ENCODE results near the gene SCAMP3.

DNA sequence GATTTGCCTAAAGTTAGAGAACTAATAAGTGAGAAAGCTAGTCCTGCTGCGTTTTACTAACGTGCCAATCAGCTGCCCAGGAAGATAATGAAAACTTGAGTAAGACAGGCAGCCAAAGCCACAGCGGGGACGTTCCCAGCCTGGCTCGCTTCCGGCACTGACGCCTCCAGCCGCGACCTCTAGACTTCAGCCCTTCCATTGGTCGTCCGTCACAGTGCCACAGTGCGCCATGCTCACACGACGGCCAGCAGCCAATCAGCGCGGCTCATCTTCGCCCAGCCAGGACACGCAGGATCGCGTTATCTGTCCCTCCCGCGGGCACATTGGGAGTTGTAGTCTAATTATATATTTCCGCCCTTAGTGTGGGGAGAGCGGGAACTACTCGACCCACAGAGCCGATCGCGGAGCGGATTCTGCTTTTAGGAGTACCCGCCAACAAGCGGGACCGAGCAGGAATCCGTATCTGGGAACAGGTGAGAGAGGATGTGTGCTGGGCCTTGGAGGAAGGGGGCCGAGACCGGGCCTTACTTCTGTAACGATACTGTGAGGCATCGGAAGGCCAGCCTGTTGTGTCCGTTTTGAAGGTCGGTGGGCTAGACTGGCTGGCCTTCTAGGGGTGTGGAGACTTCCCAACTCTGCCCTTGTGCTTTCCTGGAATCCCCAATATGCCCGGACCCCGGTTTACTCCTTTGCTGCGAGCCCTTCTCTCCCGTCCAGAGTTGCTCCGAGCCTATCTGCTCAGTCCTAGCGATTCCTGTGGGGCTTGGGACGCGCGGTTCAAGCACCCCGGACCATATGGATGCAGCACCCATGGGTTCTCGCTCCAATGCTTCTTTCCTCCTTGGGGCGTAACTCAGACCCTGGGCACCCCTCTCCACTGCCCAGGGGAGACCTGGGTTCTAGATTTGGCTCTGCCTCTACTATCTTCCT lies 46.6 kb upstream of the SCAMP3 start, which contains the start of gene FDPS:
- TF ChIP-seq, protein P1, sequence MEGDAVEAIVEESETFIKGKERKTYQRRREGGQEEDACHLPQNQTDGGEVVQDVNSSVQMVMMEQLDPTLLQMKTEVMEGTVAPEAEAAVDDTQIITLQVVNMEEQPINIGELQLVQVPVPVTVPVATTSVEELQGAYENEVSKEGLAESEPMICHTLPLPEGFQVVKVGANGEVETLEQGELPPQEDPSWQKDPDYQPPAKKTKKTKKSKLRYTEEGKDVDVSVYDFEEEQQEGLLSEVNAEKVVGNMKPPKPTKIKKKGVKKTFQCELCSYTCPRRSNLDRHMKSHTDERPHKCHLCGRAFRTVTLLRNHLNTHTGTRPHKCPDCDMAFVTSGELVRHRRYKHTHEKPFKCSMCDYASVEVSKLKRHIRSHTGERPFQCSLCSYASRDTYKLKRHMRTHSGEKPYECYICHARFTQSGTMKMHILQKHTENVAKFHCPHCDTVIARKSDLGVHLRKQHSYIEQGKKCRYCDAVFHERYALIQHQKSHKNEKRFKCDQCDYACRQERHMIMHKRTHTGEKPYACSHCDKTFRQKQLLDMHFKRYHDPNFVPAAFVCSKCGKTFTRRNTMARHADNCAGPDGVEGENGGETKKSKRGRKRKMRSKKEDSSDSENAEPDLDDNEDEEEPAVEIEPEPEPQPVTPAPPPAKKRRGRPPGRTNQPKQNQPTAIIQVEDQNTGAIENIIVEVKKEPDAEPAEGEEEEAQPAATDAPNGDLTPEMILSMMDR (IDR thresholded peaks at IDR 0.05), result peak in 2 of 3 donors; percentile 47 to 68
- TF ChIP-seq POLR2A (IDR thresholded peaks at IDR 0.05), result peak; percentile 48

Data from ovary (tissue), 3 donors.